Adrenal gland (tissue), 5 donors: ENCODE results near the gene BSND.

Source experiments
- CTCF ChIP-seq, 6 experiments: fragments of 450-650 bp in 4 of 6; fragments of 200-600 bp in 2 of 6; sonication (generic) in 1 of 6; IDR thresholded peaks; 1 replicate in 5 of 6; 2 replicates in 1 of 6; pipeline versions ENCODE4 v1.5.1 to v1.8.0; 2016 to 2021; ENCODE audit warnings: antibody characterized with exemption in 6 of 6, mild to moderate bottlenecking in 2 of 6, moderate library complexity in 1 of 6
- POLR2A ChIP-seq, 2 donors: fragments of 450-650 bp; IDR thresholded peaks; one replicate each; pipeline ENCODE4 v1.6.1; 2017; ENCODE audit warnings: antibody characterized with exemption in 2 of 2, mild to moderate bottlenecking in 2 of 2, moderate library complexity in 1 of 2
- donor health status: DM: no; HTN: no; CAD: no.

DNA sequence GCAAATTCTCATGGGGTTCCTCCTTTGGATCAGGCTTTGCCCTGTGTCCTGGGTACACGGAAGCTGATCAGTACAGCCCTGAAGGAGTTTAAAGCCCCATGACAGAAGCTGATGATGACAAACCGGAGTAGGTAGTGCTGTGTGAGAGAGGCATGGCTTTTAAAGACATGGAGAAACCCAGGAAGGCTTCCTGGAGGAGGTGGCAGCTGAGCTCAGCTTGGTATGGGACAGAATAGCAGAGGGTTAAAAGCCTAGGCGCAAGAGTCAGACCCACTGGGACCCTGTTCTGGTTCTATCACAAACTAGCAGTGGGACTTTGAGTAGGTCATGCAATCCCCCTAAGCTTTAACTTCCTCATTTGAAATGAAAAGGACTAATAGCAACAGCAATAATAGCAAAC lies 12.2 kb upstream of the BSND start:
- TF ChIP-seq CTCF (IDR thresholded peaks at IDR 0.05), result no peak
- no peak for TF ChIP-seq POLR2A (IDR thresholded peaks at IDR 0.05)
